ENCODE results near the gene MELK. TPM values are rescaled to one million over a fixed set of nuclear protein-coding genes. Genes with fewer than 3 reads are reported as not detected.
A peak's percentile ranks its signal among the peaks of the same experiment; 100 is the strongest.

MELK gene
- total and polyA plus RNA-seq, 2 of the 13 experiments (the other 11 are each of a cell fraction or from before 2014, with no cell fraction given) = 16.7 to 50.4 TPM

DNA sequence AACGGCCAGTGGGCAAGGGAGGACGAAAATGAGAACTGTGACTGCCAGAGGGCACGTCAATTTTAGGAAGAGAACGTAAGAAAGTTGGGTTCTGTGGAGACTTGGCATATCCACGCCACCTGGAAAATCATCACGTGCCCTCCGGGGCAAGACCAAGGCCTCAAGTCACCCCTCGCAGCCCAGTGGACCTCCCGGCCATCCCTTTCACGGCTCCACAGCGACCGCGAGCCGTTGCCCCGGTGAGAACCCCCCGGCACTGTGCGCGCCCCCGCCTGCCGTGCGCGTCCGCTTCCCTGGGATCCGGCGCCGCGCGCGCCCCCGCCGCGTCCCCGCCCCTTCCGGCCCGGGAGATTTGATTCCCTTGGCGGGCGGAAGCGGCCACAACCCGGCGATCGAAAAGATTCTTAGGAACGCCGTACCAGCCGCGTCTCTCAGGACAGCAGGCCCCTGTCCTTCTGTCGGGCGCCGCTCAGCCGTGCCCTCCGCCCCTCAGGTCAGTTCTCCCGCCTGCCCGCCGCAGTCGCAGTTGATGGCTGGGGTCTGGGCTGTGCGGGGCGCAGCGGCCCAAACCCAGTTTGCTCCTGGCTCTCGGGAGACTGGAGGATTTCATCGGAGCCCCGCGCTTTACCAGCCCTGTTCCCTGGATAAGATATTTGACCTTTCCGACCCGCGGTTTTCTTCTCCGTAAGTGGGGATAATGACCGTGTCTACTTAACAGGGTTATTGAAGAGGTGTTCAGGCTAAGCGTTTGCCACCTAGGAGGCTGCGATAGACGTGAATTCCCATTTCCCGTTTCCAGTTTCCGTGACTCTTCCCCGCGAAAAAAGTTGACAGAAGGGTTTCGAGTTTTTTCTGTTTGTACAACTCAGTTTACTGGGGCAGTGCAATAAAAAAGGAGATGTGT, at the start of gene MELK (continued):
- TF ChIP-seq ZNF788 (CRISPR knock-in tag; IDR thresholded peaks at IDR 0.05; ENCODE audit: borderline replicate concordance) (peak; percentile 51; the same call in 1 of the 2 replicates), YY1 (IDR thresholded peaks at IDR 0.05; ENCODE audit: insufficient read depth, insufficient replicate concordance, low read depth, low read length) (no peak), HOXA5 (CRISPR knock-in tag; IDR thresholded peaks at IDR 0.05) (0 out of 2 replicates have a peak, but pooled peaks have one; percentile 30), KDM6A (CRISPR knock-in tag; IDR thresholded peaks at IDR 0.05; ENCODE audit: low read depth) (no peak), NCOA5 (CRISPR knock-in tag; IDR thresholded peaks at IDR 0.05) (no peak), ATAD3A (CRISPR knock-in tag; IDR thresholded peaks at IDR 0.05) (no peak), SMARCC2 (IDR thresholded peaks at IDR 0.05) (no peak), TCF7 (IDR thresholded peaks at IDR 0.05; ENCODE audit: low read depth) (no peak), ZNF296 (CRISPR knock-in tag; conservative IDR thresholded peaks at IDR 0.05) (no peak), NR1H2 (CRISPR knock-in tag; IDR thresholded peaks at IDR 0.05; ENCODE audit: borderline replicate concordance, low read depth) (no peak), ZNF17 (CRISPR knock-in tag; IDR thresholded peaks at IDR 0.05) (no peak), ZMAT3 (CRISPR knock-in tag; conservative IDR thresholded peaks at IDR 0.05) (peak; percentile 79; the same call in 1 of the 2 replicates), ZNF235 (CRISPR knock-in tag; IDR thresholded peaks at IDR 0.05; ENCODE audit: borderline replicate concordance) (peak; percentile 77; the same call in 1 of the 2 replicates)
- TF ChIP-seq, protein P1, sequence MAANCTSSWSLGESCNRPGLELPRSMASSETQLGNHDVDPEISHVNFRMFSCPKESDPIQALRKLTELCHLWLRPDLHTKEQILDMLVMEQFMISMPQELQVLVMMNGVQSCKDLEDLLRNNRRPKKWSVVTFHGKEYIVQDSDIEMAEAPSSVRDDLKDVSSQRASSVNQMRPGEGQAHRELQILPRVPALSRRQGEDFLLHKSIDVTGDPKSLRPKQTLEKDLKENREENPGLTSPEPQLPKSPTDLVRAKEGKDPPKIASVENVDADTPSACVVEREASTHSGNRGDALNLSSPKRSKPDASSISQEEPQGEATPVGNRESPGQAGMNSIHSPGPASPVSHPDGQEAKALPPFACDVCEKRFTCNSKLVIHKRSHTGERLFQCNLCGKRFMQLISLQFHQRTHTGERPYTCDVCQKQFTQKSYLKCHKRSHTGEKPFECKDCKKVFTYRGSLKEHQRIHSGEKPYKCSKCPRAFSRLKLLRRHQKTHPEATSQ (CRISPR knock-in tag; IDR thresholded peaks at IDR 0.05; ENCODE audit: borderline replicate concordance) = peak; percentile 63
- TF ChIP-seq, protein P2, sequence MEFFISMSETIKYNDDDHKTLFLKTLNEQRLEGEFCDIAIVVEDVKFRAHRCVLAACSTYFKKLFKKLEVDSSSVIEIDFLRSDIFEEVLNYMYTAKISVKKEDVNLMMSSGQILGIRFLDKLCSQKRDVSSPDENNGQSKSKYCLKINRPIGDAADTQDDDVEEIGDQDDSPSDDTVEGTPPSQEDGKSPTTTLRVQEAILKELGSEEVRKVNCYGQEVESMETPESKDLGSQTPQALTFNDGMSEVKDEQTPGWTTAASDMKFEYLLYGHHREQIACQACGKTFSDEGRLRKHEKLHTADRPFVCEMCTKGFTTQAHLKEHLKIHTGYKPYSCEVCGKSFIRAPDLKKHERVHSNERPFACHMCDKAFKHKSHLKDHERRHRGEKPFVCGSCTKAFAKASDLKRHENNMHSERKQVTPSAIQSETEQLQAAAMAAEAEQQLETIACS (CRISPR knock-in tag; IDR thresholded peaks at IDR 0.05) = peak; percentile 100
- TF ChIP-seq, protein P3, sequence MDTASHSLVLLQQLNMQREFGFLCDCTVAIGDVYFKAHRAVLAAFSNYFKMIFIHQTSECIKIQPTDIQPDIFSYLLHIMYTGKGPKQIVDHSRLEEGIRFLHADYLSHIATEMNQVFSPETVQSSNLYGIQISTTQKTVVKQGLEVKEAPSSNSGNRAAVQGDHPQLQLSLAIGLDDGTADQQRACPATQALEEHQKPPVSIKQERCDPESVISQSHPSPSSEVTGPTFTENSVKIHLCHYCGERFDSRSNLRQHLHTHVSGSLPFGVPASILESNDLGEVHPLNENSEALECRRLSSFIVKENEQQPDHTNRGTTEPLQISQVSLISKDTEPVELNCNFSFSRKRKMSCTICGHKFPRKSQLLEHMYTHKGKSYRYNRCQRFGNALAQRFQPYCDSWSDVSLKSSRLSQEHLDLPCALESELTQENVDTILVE (CRISPR knock-in tag; IDR thresholded peaks at IDR 0.05) = peak; percentile 45; the same call in 1 of the 2 replicates
- TF ChIP-seq, protein P4, sequence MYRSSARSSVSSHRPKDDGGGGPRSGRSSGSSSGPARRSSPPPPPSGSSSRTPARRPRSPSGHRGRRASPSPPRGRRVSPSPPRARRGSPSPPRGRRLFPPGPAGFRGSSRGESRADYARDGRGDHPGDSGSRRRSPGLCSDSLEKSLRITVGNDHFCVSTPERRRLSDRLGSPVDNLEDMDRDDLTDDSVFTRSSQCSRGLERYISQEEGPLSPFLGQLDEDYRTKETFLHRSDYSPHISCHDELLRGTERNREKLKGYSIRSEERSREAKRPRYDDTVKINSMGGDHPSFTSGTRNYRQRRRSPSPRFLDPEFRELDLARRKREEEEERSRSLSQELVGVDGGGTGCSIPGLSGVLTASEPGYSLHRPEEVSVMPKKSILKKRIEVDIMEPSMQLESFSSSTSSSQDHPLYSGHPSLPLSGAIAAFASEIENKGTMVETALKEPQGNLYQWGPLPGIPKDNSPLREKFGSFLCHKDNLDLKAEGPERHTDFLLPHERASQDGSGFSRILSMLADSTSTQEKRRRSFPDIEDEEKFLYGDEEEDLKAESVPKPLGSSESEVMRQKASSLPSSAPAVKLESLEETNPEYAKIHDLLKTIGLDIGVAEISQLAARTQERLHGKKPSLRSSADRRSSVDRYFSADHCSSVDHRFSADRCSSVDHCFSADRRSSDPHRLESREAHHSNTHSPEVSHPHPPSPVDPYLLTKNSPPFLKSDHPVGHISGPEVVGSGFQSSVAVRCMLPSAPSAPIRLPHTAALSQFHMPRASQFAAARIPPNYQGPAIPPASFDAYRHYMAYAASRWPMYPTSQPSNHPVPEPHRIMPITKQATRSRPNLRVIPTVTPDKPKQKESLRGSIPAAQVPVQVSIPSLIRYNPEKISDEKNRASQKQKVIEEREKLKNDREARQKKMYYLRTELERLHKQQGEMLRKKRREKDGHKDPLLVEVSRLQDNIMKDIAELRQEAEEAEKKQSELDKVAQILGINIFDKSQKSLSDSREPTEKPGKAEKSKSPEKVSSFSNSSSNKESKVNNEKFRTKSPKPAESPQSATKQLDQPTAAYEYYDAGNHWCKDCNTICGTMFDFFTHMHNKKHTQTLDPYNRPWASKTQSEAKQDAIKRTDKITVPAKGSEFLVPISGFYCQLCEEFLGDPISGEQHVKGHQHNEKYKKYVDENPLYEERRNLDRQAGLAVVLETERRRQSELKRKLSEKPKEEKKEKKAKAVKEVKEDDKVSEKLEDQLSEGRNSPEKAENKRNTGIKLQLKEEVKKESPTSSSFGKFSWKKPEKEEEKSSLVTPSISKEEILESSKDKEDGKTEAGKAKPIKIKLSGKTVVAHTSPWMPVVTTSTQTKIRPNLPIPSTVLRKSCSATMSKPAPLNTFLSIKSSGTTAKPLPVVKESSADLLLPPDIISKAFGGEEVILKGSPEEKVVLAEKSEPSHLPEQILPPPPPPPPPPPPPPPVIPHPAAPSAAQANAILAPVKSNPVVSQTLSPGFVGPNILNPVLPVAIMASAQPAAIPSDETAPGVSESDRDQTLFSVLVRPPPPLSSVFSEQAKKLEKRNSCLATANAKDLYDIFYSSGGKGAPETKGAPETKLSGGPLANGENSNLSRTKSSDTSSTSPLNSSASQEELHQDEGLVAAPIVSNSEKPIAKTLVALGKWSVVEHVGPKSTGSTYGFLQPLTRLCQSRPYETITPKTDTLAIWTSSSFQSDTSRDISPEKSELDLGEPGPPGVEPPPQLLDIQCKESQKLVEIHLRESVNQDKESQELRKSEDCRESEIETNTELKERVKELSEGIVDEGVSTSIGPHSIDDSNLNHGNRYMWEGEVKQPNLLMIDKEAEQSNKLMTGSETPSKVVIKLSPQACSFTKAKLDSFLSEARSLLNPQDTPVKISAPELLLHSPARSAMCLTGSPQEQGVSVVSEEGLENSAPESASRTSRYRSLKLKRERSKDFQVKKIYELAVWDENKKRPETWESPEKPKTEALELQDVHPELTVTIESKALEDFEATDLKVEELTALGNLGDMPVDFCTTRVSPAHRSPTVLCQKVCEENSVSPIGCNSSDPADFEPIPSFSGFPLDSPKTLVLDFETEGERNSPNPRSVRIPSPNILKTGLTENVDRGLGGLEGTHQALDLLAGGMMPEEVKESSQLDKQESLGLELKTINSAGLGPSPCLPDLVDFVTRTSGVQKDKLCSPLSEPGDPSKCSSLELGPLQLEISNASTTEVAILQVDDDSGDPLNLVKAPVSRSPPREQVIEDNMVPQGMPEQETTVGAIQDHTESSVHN (CRISPR knock-in tag; IDR thresholded peaks at IDR 0.05) = no peak
